ENCODE results near the gene DSC1.

DSC1 gene

DNA sequence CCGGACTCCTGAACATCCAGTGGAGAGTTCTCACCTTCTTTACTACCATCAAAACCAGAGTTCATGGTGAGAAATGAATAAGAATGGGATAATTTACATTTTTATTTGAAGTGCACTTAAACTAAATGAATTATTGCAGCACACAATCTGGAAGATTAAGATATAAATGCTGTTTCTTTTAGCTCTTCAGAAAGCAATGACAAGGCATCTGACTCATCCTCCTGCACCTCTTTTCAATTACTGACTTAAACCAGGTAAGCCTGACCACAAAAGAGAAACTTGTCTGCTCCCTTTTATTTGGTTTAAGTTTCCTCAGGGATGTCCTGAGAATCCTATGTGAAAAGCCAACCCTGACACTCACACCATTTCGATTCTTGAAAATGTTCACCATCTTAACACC, 59.7 kb downstream of the DSC1 start:
- no peak for DNase-seq

DNA sequence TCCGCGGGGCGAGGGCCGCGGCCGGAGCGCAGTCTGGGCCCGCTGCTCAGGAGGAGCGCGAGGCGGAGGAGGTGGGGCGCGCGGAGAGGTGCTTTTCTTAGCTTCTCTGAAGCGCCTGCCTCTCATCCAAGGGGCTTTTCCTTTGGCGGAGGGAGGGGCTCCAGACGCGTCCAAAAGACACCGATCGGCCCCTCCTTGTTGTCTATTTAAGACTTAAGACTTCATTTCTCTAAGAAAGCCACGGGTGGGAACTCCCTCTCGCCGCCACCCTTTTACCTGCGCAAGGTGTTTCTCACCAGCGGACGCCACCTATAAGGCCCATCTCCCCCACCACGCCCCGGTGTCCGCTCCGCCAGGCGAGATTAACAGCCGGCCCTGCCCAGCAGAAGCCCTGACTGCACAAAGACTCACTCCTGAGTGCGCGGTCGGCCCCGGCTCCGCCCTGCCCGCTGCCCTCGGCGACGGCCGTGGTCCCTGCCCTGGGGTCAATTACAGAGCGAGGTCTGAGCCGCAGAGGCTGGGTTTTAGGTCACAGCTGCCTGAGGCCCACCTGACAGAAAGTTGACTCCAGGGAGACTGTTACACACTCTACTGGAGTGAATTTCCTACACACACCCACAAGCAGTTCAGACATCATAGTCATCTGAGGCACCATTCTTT, 60.5 kb downstream of the DSC1 start, which contains the start of gene DSC2:
Gene DSC2, minus strand, starts transcription at position 397 of the 660 bp plus-strand sequence. CDS start 450 bp downstream, outside the sequence.
- peak in 1 of 3 donors; percentile 4 for DNase-seq

DNA sequence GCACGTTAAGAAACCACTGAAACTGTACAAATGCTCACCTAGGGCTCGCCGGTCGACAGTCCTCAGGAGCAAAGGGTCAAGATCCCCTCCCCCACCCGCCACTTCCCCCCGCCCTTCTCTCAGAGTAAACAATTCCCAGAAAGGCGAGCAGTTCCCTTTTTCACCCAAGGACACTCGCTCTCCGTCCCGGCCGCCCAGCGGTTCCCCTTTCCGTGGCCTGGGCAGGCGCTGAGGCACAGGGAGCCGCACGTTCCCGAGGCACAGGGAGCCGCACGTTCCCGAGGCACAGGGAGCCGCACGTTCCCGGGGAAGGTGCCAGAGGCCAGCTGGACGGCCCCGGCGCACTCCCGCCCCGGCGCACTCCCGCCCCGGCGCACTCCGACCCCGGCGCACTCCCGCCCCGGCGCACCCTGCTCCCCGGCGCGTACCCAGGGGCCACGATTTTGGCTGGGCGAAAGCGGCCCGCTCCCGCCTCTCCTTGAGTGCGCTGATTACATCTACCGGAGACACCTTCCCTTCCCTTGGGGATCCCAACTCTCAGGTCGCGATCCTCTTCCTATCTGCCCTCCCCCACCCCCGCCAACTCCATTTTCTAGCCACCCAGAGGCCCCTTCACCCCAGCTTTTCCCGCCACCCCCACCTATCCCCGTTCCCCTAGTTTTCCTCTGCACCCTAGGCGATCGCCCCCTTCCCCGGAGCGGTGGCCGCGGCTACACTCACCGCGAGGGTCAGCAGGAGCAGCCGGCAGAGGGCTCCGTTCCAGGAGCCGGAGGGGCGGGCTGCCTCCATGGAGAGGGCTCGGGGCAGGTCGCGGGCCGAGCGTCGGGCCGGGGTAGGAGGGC, 61.3 kb downstream of the DSC1 start:
- peak; percentile 83 to 90 (median 88) for DNase-seq

DNA sequence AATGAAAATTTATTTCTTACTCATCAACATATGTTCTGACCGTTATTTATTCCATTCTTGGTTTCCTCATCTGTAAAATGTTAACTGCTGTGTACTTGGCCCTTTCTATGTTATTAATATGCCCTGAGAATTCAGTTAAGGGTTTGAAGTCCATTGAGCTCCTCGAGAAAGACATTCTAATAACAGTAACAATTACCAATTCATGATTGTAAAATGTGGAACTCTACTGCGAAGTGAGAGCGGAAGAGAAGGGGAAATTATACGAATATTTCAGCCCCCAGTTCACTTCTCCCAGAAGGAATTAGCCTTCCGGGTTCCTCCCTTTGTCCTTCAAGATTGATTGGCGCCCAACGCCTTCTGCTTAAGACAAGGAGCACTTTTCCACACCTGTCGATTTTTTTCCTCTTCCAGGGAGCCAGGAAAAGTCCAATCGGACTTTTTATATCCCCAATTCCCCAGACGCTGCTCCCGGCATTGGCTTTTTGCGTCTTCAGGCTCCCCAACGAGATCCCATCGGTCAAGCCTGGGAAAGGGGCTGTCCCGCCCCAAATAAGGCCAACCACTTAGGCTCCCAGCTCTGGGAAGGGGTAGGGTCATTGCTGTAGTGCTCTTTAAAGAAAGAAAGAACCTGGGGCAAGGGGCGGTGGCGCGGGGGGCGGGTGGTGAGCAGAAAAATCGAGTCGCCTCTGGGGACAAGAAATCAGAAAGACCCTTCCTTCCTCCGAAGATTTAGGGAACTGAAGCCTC, 62.0 kb downstream of the DSC1 start:
- peak in 1 of 3 donors; percentile 12 for DNase-seq

DNA sequence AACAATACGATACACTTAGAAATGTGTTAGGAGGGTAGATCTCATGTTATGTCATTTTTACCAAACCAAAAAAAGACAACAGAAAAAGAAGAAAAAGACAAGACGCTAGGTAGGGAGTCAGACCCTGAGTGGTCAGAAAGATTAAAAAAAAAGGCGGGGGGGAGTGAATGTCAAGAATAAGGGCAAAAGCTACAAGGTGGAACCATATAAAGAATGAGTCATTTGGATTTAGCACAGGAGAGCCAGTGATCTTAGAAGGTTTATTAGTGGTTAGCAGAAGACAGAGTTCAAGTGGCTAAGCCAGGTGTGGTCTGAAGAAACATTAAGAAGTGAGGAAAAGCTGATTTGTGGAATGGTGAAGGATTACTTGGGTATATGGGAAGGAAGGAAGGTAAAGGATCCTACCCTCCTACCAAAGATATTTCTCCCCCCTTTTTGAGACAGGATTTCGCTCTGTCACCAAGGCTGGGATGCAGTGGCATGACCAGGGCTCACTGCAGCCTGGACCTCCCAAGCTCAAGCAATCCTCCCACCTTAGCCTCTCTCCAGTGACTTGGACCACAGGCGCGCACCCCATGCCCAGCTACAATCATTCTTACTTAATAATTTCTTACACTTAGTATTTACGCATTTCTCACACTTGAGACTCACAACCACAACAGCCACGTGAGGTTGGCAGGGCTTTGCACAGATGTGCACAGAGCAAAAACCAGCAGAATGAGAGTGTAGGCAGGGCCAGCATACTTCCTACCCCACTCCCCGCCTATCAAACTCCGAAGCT, 63.0 kb downstream of the DSC1 start:
- no peak for DNase-seq

DNA sequence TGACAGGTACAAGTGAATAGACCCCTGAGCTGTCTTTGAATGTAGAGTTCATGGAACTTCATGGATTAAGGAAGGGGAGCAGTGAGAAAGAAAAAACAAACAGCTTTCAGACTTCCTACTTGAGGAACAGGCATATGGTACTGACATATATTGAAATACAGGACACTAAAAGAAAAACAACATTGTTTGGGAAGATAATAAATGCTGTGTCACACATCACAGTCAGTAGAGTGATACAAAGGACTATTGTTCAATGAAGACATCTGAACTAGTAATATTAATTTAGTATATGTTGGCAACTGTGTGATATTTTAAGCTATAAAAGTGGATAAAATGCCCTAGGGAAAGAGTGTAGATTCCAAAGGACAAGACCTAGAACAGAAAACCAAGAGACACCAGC, 63.8 kb downstream of the DSC1 start:
- DNase-seq: no peak

DNA sequence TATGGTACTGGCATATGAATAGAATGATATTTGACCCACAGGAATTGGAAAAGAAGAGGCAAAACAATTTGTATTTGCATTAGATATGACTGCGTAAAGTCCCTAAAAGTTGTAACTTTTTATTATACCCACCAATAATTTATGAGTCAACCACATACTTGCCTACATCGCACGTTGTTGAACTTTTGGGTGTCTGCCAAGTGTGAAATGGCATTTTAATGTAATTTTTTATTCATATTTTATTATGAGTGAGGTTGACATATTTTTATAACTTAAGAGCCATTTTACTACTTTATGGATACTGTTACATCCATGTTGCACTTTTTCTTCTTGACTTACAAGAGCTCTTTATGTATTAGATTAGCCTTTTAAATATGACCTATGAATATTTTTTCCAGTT, 65.0 kb downstream of the DSC1 start:
- no peak for DNase-seq

DNA sequence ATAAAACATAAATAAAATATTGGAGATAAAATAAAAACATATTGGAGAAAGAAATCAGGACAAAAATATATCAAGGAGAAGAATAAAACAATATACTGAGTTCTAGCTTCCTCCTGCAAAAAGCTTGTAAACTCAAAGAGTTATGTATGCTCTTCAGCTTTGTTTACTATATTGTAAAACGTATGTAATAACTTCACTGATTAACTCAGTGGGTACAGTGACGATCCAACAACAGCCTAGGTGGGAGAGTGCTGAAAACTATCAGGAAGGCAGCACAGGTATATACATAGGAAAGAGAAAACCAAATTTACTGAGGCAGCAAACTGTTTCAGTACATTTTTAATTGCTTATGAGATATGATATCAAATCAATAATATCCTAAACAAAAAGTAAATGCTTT, 68.8 kb downstream of the DSC1 start:
- DNase-seq: no peak

DNA sequence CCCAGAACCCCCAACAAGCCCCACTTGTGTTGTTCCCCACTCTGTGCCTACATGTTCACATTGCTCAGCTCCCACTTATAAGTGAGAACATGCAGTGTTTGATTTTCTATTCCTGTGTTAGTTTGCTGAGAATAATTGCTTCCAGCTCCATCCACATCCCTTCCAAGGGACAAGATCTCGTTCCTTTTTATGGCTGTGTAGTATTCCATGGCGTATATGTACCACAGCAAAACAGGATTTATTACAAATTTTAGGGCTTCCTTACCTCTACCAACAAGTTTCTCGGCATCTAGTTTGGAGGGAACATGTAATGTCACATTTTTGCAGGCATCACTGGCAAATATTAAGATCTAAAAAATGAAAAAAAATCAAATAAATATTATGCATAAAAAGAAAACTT, 69.4 kb downstream of the DSC1 start:
- no peak for DNase-seq

DNA sequence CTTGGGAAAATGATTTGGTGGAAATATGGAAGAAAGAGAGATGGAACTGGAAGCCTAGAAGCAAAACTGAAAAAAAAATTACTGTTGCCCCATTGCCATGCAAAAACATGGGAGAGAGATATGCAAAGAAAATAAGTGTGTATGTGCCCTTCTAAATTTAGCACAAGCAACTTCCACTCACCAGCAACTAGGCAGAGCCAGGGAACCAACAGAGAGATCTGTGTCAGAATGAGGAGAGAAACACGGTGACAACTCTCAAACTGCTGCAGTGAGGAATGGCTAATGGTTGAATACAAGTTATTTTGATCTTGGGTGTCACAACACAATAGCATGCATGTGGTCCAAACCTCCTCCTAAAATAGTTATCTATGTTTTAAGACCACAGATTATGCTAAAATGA, 71.3 kb downstream of the DSC1 start:
- no peak for DNase-seq

DNA sequence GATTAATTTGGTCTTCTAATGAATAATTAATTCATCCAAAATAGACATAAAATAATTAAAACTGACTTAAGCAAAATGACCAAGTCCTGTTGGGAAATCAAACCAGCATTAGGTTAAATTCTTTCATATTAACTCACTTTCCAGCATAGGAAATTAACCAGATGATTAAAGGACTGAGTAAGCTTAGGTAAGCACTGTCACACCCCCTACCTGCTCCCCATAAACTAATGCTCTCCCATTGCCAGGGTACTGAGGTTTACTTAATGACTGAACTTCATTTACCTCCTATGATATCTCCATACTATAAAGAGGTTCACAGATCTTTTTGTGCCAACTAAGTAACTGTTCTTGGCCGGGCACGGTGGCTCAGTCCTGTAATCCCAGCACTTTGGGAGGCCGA, 74.1 kb downstream of the DSC1 start:
- no peak for DNase-seq

DNA sequence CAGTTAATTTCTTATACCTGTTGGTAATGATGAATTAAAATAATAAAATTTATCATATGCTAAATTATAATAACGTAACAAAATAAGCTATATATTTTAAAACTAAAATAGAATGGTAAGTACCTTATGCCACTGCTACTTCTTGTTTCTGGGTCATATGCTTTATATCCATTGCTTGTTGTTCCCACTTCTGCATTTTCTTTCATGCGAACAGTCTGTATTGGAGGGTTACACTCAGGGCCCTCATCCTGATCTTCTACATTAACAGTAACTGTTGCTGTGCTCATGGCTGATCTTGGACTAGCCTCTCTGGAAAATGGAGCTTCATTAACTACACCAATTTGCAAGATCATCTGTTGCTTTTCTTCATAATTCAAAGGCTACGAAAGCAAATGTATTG, 82.7 kb downstream of the DSC1 start:
- peak; percentile 31 to 51 (median 36) for DNase-seq
